ENCODE measurements around the gene NBEAL1.

DNA sequence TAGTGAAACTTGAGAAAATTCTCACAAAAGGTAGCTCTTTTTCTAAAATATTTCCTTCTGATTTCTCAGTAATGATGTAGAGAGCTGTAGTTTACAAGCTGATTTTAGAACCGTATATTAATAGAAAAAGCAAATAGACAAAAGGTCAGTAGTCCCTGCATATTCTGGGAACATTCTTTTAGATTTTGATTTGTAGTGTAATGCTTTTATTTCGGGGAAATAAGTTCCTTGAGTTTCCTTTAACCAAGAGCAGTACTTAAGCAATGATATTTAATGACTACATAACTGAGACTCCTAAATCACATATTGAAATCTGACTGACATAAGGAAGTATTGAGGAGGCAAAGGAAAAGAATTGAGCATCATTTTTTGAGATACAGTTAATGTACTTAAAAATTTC, 22.4 kb downstream of the NBEAL1 start:
- TF ChIP-seq SIN3A (IDR thresholded peaks at IDR 0.05; ENCODE audit: low read depth): no peak
- no peak for TF ChIP-seq POLR2AphosphoS5 (IDR thresholded peaks at IDR 0.05; ENCODE audit: low read depth, low read length)
- no peak for TF ChIP-seq SRF (IDR thresholded peaks at IDR 0.05; ENCODE audit: low read depth)
- TF ChIP-seq RAD21 (IDR thresholded peaks at IDR 0.05; ENCODE audit: low read depth): no peak
- TF ChIP-seq, protein P1, sequence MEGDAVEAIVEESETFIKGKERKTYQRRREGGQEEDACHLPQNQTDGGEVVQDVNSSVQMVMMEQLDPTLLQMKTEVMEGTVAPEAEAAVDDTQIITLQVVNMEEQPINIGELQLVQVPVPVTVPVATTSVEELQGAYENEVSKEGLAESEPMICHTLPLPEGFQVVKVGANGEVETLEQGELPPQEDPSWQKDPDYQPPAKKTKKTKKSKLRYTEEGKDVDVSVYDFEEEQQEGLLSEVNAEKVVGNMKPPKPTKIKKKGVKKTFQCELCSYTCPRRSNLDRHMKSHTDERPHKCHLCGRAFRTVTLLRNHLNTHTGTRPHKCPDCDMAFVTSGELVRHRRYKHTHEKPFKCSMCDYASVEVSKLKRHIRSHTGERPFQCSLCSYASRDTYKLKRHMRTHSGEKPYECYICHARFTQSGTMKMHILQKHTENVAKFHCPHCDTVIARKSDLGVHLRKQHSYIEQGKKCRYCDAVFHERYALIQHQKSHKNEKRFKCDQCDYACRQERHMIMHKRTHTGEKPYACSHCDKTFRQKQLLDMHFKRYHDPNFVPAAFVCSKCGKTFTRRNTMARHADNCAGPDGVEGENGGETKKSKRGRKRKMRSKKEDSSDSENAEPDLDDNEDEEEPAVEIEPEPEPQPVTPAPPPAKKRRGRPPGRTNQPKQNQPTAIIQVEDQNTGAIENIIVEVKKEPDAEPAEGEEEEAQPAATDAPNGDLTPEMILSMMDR (IDR thresholded peaks at IDR 0.05 in 2 of 3, conservative IDR thresholded peaks at IDR 0.05 in 1 of 3; ENCODE audit: borderline replicate concordance in 1 of 3, insufficient read depth in 1 of 3, low read depth in 2 of 3, low read length in 2 of 3): no peak

Data from HCT116 (cell line).